Natural killer cell (primary cell): ENCODE measurements around the gene MAGEB17. TPM values are rescaled to one million over a fixed set of nuclear protein-coding genes. Genes with fewer than 3 reads are reported as not detected.

Experiments
- ATAC-seq, 3 donors: fragments of 150-1000 bp in 2 of 3; fragments of 200-7000 bp in 1 of 3; cut with Tn5 transposase; 1 replicate in 1 of 3; 2 replicates in 2 of 3; pipeline ENCODE4 v1.10.0; 2021; ENCODE audit warnings: mild to moderate bottlenecking in 2 of 3, moderate library complexity in 2 of 3
- DNase-seq, 2 donors: peaks; one replicate each; pipeline versions ENCODE4 v3.0.0 to v3.0.0-alpha.2; 2013 to 2021; ENCODE audit warnings: mixed read lengths in 1 of 2
- H3K27ac ChIP-seq: one replicate; pipeline ENCODE4 v1.5.1; 2013; ENCODE audit warnings: mild to moderate bottlenecking, low read length
- H3K27me3 ChIP-seq: one replicate; pipeline ENCODE4 v1.6.1; 2013; ENCODE audit warnings: low read length; ENCODE audit not compliant: control insufficient read depth, insufficient read depth
- H3K36me3 ChIP-seq: one replicate; pipeline ENCODE4 v1.6.1; 2013; ENCODE audit warnings: low read length; ENCODE audit not compliant: control insufficient read depth, insufficient read depth
- H3K4me1 ChIP-seq: one replicate; pipeline ENCODE4 v1.6.1; 2013; ENCODE audit warnings: low read length; ENCODE audit not compliant: control insufficient read depth, insufficient read depth
- H3K4me3 ChIP-seq: one replicate; pipeline ENCODE4 v1.5.1; 2013; ENCODE audit warnings: low read length
- H3K9me3 ChIP-seq: one replicate; pipeline ENCODE4 v1.6.1; 2013; ENCODE audit warnings: low read length; ENCODE audit not compliant: control insufficient read depth, insufficient read depth
- H3K27ac Mint-ChIP-seq, 2 donors: one replicate each; pipeline ENCODE4 v1.8.0; 2022; ENCODE audit warnings: mild to moderate bottlenecking in 2 of 2, mixed read lengths in 2 of 2, moderate library complexity in 1 of 2
- H3K27me3 Mint-ChIP-seq, 2 donors: one replicate each; pipeline ENCODE4 v1.8.0; 2022; ENCODE audit warnings: low read depth in 2 of 2, mixed read lengths in 2 of 2
- H3K36me3 Mint-ChIP-seq: one replicate; pipeline ENCODE4 v1.8.0; 2022; ENCODE audit warnings: mixed read lengths
- H3K4me1 Mint-ChIP-seq, 2 donors: one replicate each; pipeline ENCODE4 v1.8.0; 2022; ENCODE audit warnings: mixed read lengths in 2 of 2
- H3K4me3 Mint-ChIP-seq: one replicate; pipeline ENCODE4 v1.8.0; 2022; ENCODE audit warnings: mild to moderate bottlenecking, moderate library complexity, mixed read lengths
- H3K9me3 Mint-ChIP-seq, 2 donors: one replicate each; pipeline ENCODE4 v1.8.0; 2022; ENCODE audit warnings: mixed read lengths in 2 of 2
- WGBS: methylation state at CpG from one replicate; pipeline ENCODE4 v1.1.7; 2013; ENCODE audit warnings: missing lambda C conversion rate; ENCODE audit not compliant: insufficient coverage; 5-methylcytosine and 5-hydroxymethylcytosine counted together
- intact Hi-C: fragments of 100-400 bp; cut with micrococcal nuclease; formaldehyde crosslinking; loops from one replicate; pipeline ENCODE4 v1.14.2; 2022
- total RNA-seq, 4 donors: library from RNA; stranded (reverse); fragments of 120-200 nt in 1 of 4; gene quantifications; one replicate each; pipeline versions ENCODE4 v1.2.3 to v1.2.4, GENCODE V29; 2013 to 2022
- TF ChIP-seq, protein P1 (sequence below): fragments of 200-600 bp; IDR thresholded peaks from one replicate; pipeline ENCODE4 v1.8.0; 2022; ENCODE audit warnings: antibody characterized with exemption

Gene MAGEB17
- total RNA-seq, 3 donors from 2014 or later (not counting 1 experiment from before 2014, with no cell fraction given) = not detected

DNA sequence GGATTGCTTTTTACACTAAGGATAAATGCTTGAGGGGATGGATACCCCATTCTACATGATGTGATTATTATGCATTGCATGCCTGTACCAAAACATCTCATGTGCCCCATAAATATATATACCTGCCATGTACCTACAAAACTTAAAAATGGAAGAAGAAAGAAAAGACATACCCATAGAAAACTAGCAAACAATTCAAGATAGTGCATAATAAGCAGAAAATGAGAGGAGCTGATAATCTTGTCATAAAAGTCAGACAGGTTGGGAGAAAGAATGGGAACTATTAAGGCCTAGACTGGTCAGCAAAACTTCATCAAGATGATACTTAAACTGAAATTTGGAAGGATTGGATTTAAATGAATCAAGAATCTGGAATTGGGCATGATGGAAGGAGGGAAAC is 21.6 kb upstream of the MAGEB17 start:
- H3K4me1 Mint-ChIP-seq = no peaks in the 10 kb centered on the region
- no peaks in the 10 kb centered on the region for H3K4me1 ChIP-seq
- no peaks in the 10 kb centered on the region for H3K36me3 Mint-ChIP-seq
- TF ChIP-seq, protein P1, sequence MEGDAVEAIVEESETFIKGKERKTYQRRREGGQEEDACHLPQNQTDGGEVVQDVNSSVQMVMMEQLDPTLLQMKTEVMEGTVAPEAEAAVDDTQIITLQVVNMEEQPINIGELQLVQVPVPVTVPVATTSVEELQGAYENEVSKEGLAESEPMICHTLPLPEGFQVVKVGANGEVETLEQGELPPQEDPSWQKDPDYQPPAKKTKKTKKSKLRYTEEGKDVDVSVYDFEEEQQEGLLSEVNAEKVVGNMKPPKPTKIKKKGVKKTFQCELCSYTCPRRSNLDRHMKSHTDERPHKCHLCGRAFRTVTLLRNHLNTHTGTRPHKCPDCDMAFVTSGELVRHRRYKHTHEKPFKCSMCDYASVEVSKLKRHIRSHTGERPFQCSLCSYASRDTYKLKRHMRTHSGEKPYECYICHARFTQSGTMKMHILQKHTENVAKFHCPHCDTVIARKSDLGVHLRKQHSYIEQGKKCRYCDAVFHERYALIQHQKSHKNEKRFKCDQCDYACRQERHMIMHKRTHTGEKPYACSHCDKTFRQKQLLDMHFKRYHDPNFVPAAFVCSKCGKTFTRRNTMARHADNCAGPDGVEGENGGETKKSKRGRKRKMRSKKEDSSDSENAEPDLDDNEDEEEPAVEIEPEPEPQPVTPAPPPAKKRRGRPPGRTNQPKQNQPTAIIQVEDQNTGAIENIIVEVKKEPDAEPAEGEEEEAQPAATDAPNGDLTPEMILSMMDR = no peak
- no peak for DNase-seq
- ATAC-seq = no peak
- H3K27me3 ChIP-seq = no peaks in the 10 kb centered on the region
- peaks cover 11 to 19% of the 10 kb centered on the region in 2 donors for H3K27me3 Mint-ChIP-seq
- H3K9me3 ChIP-seq = no peaks in the 10 kb centered on the region
- no peaks in the 10 kb centered on the region for H3K36me3 ChIP-seq
- intact Hi-C loops = no loop called here
- H3K4me3 ChIP-seq = no peak overlapping the region
- H3K27ac ChIP-seq = no peak overlapping the region
- H3K27ac Mint-ChIP-seq = no peak overlapping the region
- no peaks in the 10 kb centered on the region for H3K9me3 Mint-ChIP-seq
- H3K4me3 Mint-ChIP-seq = no peak overlapping the region

GRCh38 chrX:16148896-16149295 is 18.4 kb upstream of the MAGEB17 start:
- no peaks in the 10 kb centered on the region for H3K27me3 ChIP-seq
- no peaks in the 10 kb centered on the region for H3K36me3 Mint-ChIP-seq
- H3K36me3 ChIP-seq = no peaks in the 10 kb centered on the region
- H3K4me3 Mint-ChIP-seq = no peak overlapping the region
- no peak overlapping the region for H3K4me3 ChIP-seq
- H3K27ac ChIP-seq = no peak overlapping the region
- no peaks in the 10 kb centered on the region for H3K4me1 ChIP-seq
- no peak overlapping the region for H3K27ac Mint-ChIP-seq
- WGBS = 78% methylated on average over 3 of the region's 3 CpGs
- intact Hi-C loops = no loop called here
- H3K4me1 Mint-ChIP-seq = no peaks in the 10 kb centered on the region
- TF ChIP-seq, protein P1 = no peak
- H3K27me3 Mint-ChIP-seq = peaks cover 5 to 9% of the 10 kb centered on the region in 2 donors
- ATAC-seq (no peak), DNase-seq (no peak)
- H3K9me3 Mint-ChIP-seq = no peaks in the 10 kb centered on the region
- no peaks in the 10 kb centered on the region for H3K9me3 ChIP-seq

- no peak for DNase-seq
- no peaks in the 10 kb centered on the region for H3K4me1 ChIP-seq
- no peak overlapping the region for H3K4me3 ChIP-seq
- ATAC-seq = no peak
- intact Hi-C loops = no loop called here
- H3K36me3 ChIP-seq = no peaks in the 10 kb centered on the region
- Mint-ChIP-seq H3K9me3 (no peaks in the 10 kb centered on the region), H3K36me3 (no peaks in the 10 kb centered on the region), H3K4me3 (no peak overlapping the region), H3K4me1 (no peaks in the 10 kb centered on the region), H3K27me3 (peaks cover 5 to 6% of the 10 kb centered on the region in 2 donors), H3K27ac (no peak overlapping the region)
- no peak overlapping the region for H3K27ac ChIP-seq
- H3K27me3 ChIP-seq = no peaks in the 10 kb centered on the region
- 91% methylated on average over 4 of the region's 5 CpGs for whole genome bisulfite sequencing
- TF ChIP-seq, protein P1 = no peak
- H3K9me3 ChIP-seq = no peaks in the 10 kb centered on the region
Observed at GRCh38 chrX:16155581-16156096, 11.6 kb upstream of the MAGEB17 start.

DNA sequence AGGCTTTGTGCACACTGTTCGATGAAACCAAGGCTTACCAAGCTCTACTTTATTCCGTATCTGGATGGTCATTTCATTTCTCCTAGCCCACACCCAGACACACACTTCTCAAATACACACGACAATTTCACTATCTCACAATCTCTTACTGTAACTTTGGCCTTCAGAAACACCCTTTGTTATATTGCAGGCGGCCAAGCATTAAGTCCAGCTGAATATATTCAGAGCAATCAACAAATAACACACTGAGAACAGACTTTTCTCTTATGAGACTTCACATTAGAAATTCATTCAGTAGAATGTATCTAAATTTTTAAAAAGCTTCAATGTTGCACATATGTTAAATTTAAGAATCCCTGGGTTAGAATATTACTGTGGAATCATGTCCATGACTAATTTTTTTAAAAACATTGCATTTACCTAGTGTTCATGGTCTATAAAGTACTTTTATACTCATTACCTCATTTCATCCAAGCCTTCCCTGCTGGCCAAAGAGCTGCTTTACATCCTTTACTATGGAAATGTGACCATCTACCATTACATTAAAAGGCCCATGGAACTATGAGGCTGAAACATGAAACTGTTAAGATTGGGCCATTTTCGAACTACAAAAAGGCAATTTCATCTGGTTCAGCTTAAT is 10.5 kb upstream of the MAGEB17 start:
- intact Hi-C loops = no loop called here
- Histone ChIP-seq H3K27me3 (no peaks in the 10 kb centered on the region), H3K27ac (no peak overlapping the region), H3K4me3 (no peak overlapping the region), H3K36me3 (no peaks in the 10 kb centered on the region), H3K4me1 (no peaks in the 10 kb centered on the region), H3K9me3 (no peaks in the 10 kb centered on the region)
- Mint-ChIP-seq H3K4me3 (no peak overlapping the region), H3K27ac (no peak overlapping the region), H3K27me3 (peaks cover 3 to 9% of the 10 kb centered on the region in 2 donors), H3K36me3 (no peaks in the 10 kb centered on the region), H3K4me1 (no peaks in the 10 kb centered on the region), H3K9me3 (no peaks in the 10 kb centered on the region)
- ATAC-seq (no peak), DNase-seq (no peak)
- 88% methylated on average over 5 of the region's 5 CpGs for WGBS
- TF ChIP-seq, protein P1 = no peak
